ENCODE results near the gene COPA. TPM values are rescaled to one million over a fixed set of nuclear protein-coding genes. Genes with fewer than 3 reads are reported as not detected.

The COPA gene
- total RNA-seq, 2 experiments from 2014 or later = 117 to 118 TPM

DNA sequence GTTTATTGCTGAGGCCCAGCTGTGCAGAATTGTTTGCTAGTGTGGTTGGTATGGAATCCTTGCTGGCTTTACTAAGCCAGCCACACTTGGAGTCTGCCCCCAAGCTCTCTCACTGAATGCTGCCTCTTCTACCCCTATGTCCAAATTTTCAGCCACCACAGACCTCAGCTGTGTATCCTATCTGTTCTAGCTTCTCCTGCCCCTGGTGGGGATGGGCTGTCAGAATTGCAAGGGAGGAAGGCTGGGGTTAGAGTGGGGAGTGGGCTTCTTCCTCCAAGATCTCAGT lies 28.2 kb upstream of the COPA start:
- H3K4me1 Mint-ChIP-seq (ENCODE audit: low read depth) = peaks cover 9% of the 10 kb centered on the region
- no peak for ATAC-seq
- H3K9me3 Mint-ChIP-seq = no peaks in the 10 kb centered on the region
- intact Hi-C loops (cut with micrococcal nuclease) = loop anchor here (10.0 kb wide), 1 partner anchor 176 kb away; the partner anchor contains the start of gene CASQ1
- POLR2A ChIA-PET = interaction anchor here (0.6 to 1.1 kb wide), 2 partner anchors 14 to 114 kb away, joined by 3 read pairs; no protein-coding TSS in a partner anchor
- CTCF ChIA-PET = interaction anchor here (1.2 to 6.9 kb wide), 3 partner anchors 80 to 286 kb away, joined by 3 to 66 read pairs (median 6); no protein-coding TSS in a partner anchor
- TF ChIP-seq, protein P1, sequence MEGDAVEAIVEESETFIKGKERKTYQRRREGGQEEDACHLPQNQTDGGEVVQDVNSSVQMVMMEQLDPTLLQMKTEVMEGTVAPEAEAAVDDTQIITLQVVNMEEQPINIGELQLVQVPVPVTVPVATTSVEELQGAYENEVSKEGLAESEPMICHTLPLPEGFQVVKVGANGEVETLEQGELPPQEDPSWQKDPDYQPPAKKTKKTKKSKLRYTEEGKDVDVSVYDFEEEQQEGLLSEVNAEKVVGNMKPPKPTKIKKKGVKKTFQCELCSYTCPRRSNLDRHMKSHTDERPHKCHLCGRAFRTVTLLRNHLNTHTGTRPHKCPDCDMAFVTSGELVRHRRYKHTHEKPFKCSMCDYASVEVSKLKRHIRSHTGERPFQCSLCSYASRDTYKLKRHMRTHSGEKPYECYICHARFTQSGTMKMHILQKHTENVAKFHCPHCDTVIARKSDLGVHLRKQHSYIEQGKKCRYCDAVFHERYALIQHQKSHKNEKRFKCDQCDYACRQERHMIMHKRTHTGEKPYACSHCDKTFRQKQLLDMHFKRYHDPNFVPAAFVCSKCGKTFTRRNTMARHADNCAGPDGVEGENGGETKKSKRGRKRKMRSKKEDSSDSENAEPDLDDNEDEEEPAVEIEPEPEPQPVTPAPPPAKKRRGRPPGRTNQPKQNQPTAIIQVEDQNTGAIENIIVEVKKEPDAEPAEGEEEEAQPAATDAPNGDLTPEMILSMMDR (IDR thresholded peaks at IDR 0.05) = no peak
- H3K27ac Mint-ChIP-seq = no peak overlapping the region
- H3K27me3 Mint-ChIP-seq = no peaks in the 10 kb centered on the region
- H3K36me3 Mint-ChIP-seq (ENCODE audit: low read depth) = no peaks in the 10 kb centered on the region
- no peak for DNase-seq
- no peak overlapping the region for H3K4me3 Mint-ChIP-seq

DNA sequence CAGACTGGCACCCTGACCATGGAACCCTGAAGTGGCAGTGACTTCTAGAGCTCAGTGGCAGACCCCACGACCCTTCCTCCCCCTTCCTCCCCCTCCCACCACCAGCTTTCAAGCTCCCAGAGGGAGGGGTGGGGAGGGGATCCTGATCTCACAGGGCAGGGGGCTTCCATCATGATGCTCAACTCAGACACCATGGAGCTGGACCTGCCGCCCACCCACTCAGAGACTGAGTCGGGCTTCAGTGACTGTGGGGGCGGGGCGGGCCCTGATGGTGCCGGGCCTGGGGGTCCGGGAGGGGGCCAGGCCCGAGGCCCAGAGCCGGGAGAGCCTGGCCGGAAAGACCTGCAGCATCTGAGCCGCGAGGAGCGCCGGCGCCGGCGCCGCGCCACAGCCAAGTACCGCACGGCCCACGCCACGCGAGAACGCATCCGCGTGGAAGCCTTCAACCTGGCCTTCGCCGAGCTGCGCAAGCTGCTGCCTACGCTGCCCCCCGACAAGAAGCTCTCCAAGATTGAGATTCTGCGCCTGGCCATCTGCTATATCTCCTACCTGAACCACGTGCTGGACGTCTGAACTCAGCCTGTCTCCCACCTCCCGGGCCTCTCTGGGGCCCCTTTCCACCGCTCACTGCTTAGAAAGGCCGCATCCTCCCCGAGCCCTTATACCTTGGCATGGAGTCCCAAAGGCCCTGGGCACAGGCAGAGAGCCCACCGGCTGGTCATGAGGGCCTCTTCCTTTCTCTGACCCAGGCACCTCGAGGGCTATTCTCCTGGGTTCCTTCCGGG lies 27.7 kb upstream of the COPA start:
- TF ChIP-seq, protein P1 (IDR thresholded peaks at IDR 0.05) = no peak

DNA sequence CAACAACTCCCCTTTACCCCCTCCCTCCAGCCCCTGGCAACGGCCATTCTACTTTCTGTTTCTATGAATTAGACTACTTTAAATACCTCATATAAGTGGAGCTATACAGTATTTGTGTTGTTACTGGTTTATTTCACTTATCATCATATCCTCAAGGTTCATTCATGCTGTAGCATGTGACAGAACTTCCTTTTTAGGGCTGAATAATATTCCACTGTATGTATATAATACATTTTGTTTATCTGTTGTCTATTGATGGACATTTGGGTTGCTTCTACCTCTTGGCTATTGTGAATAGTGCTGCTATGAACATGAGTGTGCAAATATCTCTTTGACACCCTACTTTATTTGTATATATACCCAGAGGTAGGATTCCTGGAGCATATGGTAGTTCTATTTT lies 26.0 kb upstream of the COPA start:
- no peak overlapping the region for H3K4me3 Mint-ChIP-seq
- intact Hi-C loops (cut with micrococcal nuclease) = no loop called here
- H3K9me3 Mint-ChIP-seq = no peaks in the 10 kb centered on the region
- no peak for DNase-seq
- no peaks in the 10 kb centered on the region for H3K4me1 Mint-ChIP-seq (ENCODE audit: low read depth)
- no peak for ATAC-seq
- H3K36me3 Mint-ChIP-seq (ENCODE audit: low read depth) = no peaks in the 10 kb centered on the region
- no peaks in the 10 kb centered on the region for H3K27me3 Mint-ChIP-seq
- POLR2A ChIA-PET = interaction anchor here (1.2 kb wide), 1 partner anchor 12 kb away, joined by 3 read pairs; no protein-coding TSS in a partner anchor
- CTCF ChIA-PET = no interaction called here
- TF ChIP-seq, protein P1 (IDR thresholded peaks at IDR 0.05) = no peak
- no peak overlapping the region for H3K27ac Mint-ChIP-seq

More for the DNA sequence above, 27.7 kb upstream of the COPA start:
- peaks cover 4% of the 10 kb centered on the region for H3K4me1 Mint-ChIP-seq (ENCODE audit: low read depth)
- H3K27me3 Mint-ChIP-seq = no peaks in the 10 kb centered on the region
- no peak overlapping the region for H3K4me3 Mint-ChIP-seq
- ChIA-PET CTCF (interaction anchor here (1.2 to 6.9 kb wide), 3 partner anchors 80 to 285 kb away, joined by 3 to 66 read pairs (median 6); no protein-coding TSS in a partner anchor), POLR2A (interaction anchor here (0.6 to 1.1 kb wide), 2 partner anchors 13 to 114 kb away, joined by 3 read pairs; no protein-coding TSS in a partner anchor)
- no peaks in the 10 kb centered on the region for H3K9me3 Mint-ChIP-seq
- ATAC-seq (no peak), DNase-seq (no peak)
- intact Hi-C loops (cut with micrococcal nuclease) = loop anchor here (10.0 kb wide), 1 partner anchor 176 kb away; the partner anchor contains the start of gene CASQ1
- no peak overlapping the region for H3K27ac Mint-ChIP-seq
- no peaks in the 10 kb centered on the region for H3K36me3 Mint-ChIP-seq (ENCODE audit: low read depth)

- no peak for DNase-seq
- Mint-ChIP-seq H3K27me3 (no peaks in the 10 kb centered on the region), H3K4me1 (ENCODE audit: low read depth) (no peaks in the 10 kb centered on the region), H3K36me3 (ENCODE audit: low read depth) (no peaks in the 10 kb centered on the region), H3K27ac (no peak overlapping the region), H3K9me3 (no peaks in the 10 kb centered on the region), H3K4me3 (no peak overlapping the region)
- TF ChIP-seq, protein P1 (IDR thresholded peaks at IDR 0.05) = no peak
- intact Hi-C loops (cut with micrococcal nuclease) = no loop called here
- ChIA-PET POLR2A (interaction anchor here (1.0 to 1.2 kb wide), 3 partner anchors 7 to 240 kb away, joined by 3 read pairs; no protein-coding TSS in a partner anchor), CTCF (interaction anchor here (0.7 to 8.6 kb wide), 5 partner anchors 9 to 282 kb away, joined by 3 to 41 read pairs (median 6); no protein-coding TSS in a partner anchor)
- ATAC-seq = no peak
Measured at GRCh38 chr1:160367934-160368923, 25.2 kb upstream of the COPA start.
